ENCODE results near the gene CIRBP. TPM values are rescaled to one million over a fixed set of nuclear protein-coding genes. Genes with fewer than 3 reads are reported as not detected.

Gene CIRBP
- total and polyA plus RNA-seq, 2 of the 13 experiments (the other 11 are each of a cell fraction or from before 2014, with no cell fraction given), result 133 to 140 TPM

DNA sequence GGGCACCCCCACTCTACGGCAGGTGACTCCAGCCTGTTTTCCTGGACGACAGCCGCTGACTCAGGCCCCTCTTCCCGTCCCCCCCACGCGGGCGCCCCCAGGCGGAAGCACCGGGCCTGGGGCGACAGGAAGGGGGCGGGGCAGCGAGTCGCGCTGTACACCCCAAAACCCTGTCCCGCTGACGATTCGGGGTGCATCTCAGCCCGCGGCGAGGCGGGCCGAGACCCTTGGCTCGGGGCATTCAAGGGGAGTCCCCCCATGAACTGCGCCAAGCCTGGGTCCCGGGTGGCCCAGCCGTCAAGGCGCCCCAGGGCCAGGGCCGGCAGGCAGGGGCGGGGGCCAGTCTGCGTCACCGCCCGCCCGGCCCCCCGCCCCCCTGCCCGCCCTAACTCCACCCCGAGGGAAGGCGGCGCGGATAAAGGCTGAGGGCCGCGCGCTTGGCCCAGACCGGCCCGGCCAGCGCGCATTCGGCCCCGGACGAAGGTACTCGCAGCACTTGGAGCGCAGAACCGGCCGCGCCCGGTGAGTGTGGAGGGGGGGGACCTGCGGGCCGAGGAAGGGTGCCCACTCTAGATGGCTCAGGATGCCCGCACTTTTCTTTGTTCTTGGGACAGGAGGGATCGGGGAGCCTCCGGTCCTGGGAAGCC lies 20.9 kb upstream of the CIRBP start, which contains the start of gene MIDN (continued):
- TF ChIP-seq ZNF30 (CRISPR knock-in tag; IDR thresholded peaks at IDR 0.05) (no peak), DNMT3B (CRISPR knock-in tag; conservative IDR thresholded peaks at IDR 0.05) (no peak), DMAP1 (CRISPR knock-in tag; IDR thresholded peaks at IDR 0.05) (no peak), NFRKB (IDR thresholded peaks at IDR 0.05) (no peak), AKAP8 (CRISPR knock-in tag; IDR thresholded peaks at IDR 0.05) (peak; percentile 84; the same call in 1 of the 2 replicates), TOPORS (CRISPR knock-in tag; IDR thresholded peaks at IDR 0.05) (no peak), CEBPG (CRISPR knock-in tag; IDR thresholded peaks at IDR 0.05) (0 out of 2 replicates have a peak, but pooled peaks have one; percentile 6), ZNF747 (CRISPR knock-in tag; IDR thresholded peaks at IDR 0.05; ENCODE audit: borderline replicate concordance) (no peak), JUNB (CRISPR knock-in tag; IDR thresholded peaks at IDR 0.05; ENCODE audit: borderline replicate concordance) (no peak), MED8 (CRISPR knock-in tag; IDR thresholded peaks at IDR 0.05; ENCODE audit: insufficient replicate concordance) (peak; percentile 89), ZFAT (CRISPR knock-in tag; conservative IDR thresholded peaks at IDR 0.05) (no peak), SNAI1 (CRISPR knock-in tag; IDR thresholded peaks at IDR 0.05; ENCODE audit: borderline replicate concordance) (peak; percentile 71), KLF12 (CRISPR knock-in tag; IDR thresholded peaks at IDR 0.05; ENCODE audit: borderline replicate concordance) (no peak), ZSCAN9 (CRISPR knock-in tag; IDR thresholded peaks at IDR 0.05; ENCODE audit: borderline replicate concordance) (no peak), MED1 (CRISPR knock-in tag; IDR thresholded peaks at IDR 0.05) (peak; percentile 49), KDM4B (CRISPR knock-in tag; IDR thresholded peaks at IDR 0.05) (no peak; the same call in 1 of the 2 replicates), MTF2 (CRISPR knock-in tag; IDR thresholded peaks at IDR 0.05; ENCODE audit: borderline replicate concordance) (no peak), ZNF235 (CRISPR knock-in tag; IDR thresholded peaks at IDR 0.05; ENCODE audit: borderline replicate concordance) (peak; percentile 96; the same call in 1 of the 2 replicates), RFXANK (CRISPR knock-in tag; IDR thresholded peaks at IDR 0.05) (no peak)
- TF ChIP-seq, protein P1, sequence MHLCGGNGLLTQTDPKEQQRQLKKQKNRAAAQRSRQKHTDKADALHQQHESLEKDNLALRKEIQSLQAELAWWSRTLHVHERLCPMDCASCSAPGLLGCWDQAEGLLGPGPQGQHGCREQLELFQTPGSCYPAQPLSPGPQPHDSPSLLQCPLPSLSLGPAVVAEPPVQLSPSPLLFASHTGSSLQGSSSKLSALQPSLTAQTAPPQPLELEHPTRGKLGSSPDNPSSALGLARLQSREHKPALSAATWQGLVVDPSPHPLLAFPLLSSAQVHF (CRISPR knock-in tag; IDR thresholded peaks at IDR 0.05), result 0 out of 2 replicates have a peak, but pooled peaks have one; percentile 20
- TF ChIP-seq, protein P2, sequence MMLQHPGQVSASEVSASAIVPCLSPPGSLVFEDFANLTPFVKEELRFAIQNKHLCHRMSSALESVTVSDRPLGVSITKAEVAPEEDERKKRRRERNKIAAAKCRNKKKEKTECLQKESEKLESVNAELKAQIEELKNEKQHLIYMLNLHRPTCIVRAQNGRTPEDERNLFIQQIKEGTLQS (CRISPR knock-in tag; IDR thresholded peaks at IDR 0.05), result no peak
- TF ChIP-seq, protein P3, sequence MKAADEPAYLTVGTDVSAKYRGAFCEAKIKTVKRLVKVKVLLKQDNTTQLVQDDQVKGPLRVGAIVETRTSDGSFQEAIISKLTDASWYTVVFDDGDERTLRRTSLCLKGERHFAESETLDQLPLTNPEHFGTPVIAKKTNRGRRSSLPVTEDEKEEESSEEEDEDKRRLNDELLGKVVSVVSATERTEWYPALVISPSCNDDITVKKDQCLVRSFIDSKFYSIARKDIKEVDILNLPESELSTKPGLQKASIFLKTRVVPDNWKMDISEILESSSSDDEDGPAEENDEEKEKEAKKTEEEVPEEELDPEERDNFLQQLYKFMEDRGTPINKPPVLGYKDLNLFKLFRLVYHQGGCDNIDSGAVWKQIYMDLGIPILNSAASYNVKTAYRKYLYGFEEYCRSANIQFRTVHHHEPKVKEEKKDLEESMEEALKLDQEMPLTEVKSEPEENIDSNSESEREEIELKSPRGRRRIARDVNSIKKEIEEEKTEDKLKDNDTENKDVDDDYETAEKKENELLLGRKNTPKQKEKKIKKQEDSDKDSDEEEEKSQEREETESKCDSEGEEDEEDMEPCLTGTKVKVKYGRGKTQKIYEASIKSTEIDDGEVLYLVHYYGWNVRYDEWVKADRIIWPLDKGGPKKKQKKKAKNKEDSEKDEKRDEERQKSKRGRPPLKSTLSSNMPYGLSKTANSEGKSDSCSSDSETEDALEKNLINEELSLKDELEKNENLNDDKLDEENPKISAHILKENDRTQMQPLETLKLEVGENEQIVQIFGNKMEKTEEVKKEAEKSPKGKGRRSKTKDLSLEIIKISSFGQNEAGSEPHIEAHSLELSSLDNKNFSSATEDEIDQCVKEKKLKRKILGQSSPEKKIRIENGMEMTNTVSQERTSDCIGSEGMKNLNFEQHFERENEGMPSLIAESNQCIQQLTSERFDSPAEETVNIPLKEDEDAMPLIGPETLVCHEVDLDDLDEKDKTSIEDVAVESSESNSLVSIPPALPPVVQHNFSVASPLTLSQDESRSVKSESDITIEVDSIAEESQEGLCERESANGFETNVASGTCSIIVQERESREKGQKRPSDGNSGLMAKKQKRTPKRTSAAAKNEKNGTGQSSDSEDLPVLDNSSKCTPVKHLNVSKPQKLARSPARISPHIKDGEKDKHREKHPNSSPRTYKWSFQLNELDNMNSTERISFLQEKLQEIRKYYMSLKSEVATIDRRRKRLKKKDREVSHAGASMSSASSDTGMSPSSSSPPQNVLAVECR (CRISPR knock-in tag; IDR thresholded peaks at IDR 0.05; ENCODE audit: borderline replicate concordance), result no peak; the same call in 1 of the 2 replicates
- TF ChIP-seq, protein P4, sequence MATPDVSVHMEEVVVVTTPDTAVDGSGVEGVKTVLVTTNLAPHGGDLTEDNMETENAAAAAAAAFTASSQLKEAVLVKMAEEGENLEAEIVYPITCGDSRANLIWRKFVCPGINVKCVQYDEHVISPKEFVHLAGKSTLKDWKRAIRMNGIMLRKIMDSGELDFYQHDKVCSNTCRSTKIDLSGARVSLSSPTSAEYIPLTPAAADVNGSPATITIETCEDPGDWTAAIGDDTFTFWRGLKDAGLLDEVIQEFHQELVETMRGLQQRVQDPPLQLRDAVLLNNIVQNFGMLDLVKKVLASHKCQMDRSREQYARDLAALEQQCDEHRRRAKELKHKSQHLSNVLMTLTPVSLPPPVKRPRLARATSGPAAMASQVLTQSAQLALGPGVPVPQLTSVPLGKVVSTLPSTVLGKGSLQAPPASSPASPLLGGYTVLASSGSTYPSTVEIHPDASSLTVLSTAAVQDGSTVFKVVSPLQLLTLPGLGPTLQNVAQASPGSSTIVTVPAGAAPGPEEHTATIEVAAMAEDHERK (CRISPR knock-in tag; IDR thresholded peaks at IDR 0.05; ENCODE audit: low read depth), result no peak
- TF ChIP-seq, protein P5, sequence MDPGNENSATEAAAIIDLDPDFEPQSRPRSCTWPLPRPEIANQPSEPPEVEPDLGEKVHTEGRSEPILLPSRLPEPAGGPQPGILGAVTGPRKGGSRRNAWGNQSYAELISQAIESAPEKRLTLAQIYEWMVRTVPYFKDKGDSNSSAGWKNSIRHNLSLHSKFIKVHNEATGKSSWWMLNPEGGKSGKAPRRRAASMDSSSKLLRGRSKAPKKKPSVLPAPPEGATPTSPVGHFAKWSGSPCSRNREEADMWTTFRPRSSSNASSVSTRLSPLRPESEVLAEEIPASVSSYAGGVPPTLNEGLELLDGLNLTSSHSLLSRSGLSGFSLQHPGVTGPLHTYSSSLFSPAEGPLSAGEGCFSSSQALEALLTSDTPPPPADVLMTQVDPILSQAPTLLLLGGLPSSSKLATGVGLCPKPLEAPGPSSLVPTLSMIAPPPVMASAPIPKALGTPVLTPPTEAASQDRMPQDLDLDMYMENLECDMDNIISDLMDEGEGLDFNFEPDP (CRISPR knock-in tag; conservative IDR thresholded peaks at IDR 0.05), result no peak

Data from HepG2 (cell line).